Activated CD8-positive, alpha-beta T cell treated with anti-CD3 and anti-CD28 coated beads, Interleukin-2, amount 10 ng/mL, durations not matched to agents 7 days and 5 days (primary cell): ENCODE results near the gene INPP5F. TPM values are rescaled to one million over a fixed set of nuclear protein-coding genes. Genes with fewer than 3 reads are reported as not detected.
"Not testable (repeated sequence)": the region's sequence is repeated elsewhere in the genome, so short reads cannot be mapped to it uniquely, and the experiment has no call there.

Experiments used
- ATAC-seq: fragments of 150-1000 bp; cut with Tn5 transposase; one replicate; pipeline ENCODE4 v1.10.0; 2021; ENCODE audit warnings: moderate library complexity
- CTCF ChIA-PET: fragments of 350-600 bp; sonication (Branson Sonifier 250); formaldehyde crosslinking; loops from one replicate; lab custom pipeline; 2021; ENCODE audit warnings: antibody characterized with exemption; lab: Charles Lee
- POLR2A ChIA-PET: fragments of 350-600 bp; sonication (Branson Sonifier 250); formaldehyde crosslinking; loops from one replicate; lab custom pipeline; 2021; ENCODE audit warnings: antibody characterized with exemption; lab: Charles Lee
- DNase-seq: peaks from one replicate; pipeline ENCODE4 v3.0.0-alpha.2; 2020
- H3K27ac Mint-ChIP-seq: one replicate; pipeline ENCODE4 v1.8.0; 2021; ENCODE audit warnings: mild to moderate bottlenecking, mixed read lengths
- H3K27me3 Mint-ChIP-seq: one replicate; pipeline ENCODE4 v1.8.0; 2021; ENCODE audit warnings: low read depth, mixed read lengths
- H3K36me3 Mint-ChIP-seq: one replicate; pipeline ENCODE4 v1.8.0; 2021; ENCODE audit warnings: low read depth, mixed read lengths
- H3K4me1 Mint-ChIP-seq: one replicate; pipeline ENCODE4 v1.8.0; 2021; ENCODE audit warnings: low read depth, mixed read lengths
- H3K4me3 Mint-ChIP-seq: one replicate; pipeline ENCODE4 v1.8.0; 2021; ENCODE audit warnings: mild to moderate bottlenecking, mixed read lengths
- H3K9me3 Mint-ChIP-seq: one replicate; pipeline ENCODE4 v1.8.0; 2022; ENCODE audit warnings: mixed read lengths; ENCODE audit not compliant: insufficient read depth
- total RNA-seq, 2 experiments: library from RNA; stranded (reverse); gene quantifications; one replicate each; pipeline ENCODE4 v1.2.3, GENCODE V29; 2021

Gene INPP5F
- total RNA-seq, 2 experiments from 2014 or later: 15.9 to 17.6 TPM

- DNase-seq (no peak), ATAC-seq (peak; percentile 61)
- POLR2A ChIA-PET: interaction anchor here (1.7 kb wide), 1 partner anchor 13 kb away, joined by 16 read pairs; the partner anchor contains the start of gene MCMBP
- no peaks in the 10 kb centered on the region for H3K27me3 Mint-ChIP-seq
- H3K4me1 Mint-ChIP-seq: peaks cover 41% of the 10 kb centered on the region
- peaks cover 4% of the 10 kb centered on the region for H3K9me3 Mint-ChIP-seq
- H3K36me3 Mint-ChIP-seq: peaks cover 42% of the 10 kb centered on the region
- no peak overlapping the region for H3K27ac Mint-ChIP-seq
- CTCF ChIA-PET: interaction anchor here (0.7 to 5.9 kb wide), 45 partner anchors 8 to 721 kb away, joined by 3 to 154 read pairs (median 5); partner anchors contain the start of genes BAG3, INPP5F, MCMBP and SEC23IP
- no peak overlapping the region for H3K4me3 Mint-ChIP-seq
Observed at GRCh38 chr10:119859420-119860258, 133.8 kb downstream of the INPP5F start.

GRCh38 chr10:119860866-119861607 is 135.2 kb downstream of the INPP5F start:
- POLR2A ChIA-PET: no interaction called here
- Mint-ChIP-seq H3K4me1 (peaks cover 48% of the 10 kb centered on the region), H3K27ac (no peak overlapping the region), H3K4me3 (no peak overlapping the region), H3K27me3 (no peaks in the 10 kb centered on the region), H3K9me3 (peaks cover 10% of the 10 kb centered on the region), H3K36me3 (peaks cover 47% of the 10 kb centered on the region)
- DNase-seq (no peak), ATAC-seq (no peak)
- CTCF ChIA-PET: interaction anchor here (0.6 to 5.9 kb wide), 10 partner anchors 11 to 253 kb away, joined by 3 to 154 read pairs (median 12); partner anchors contain the start of genes INPP5F and MCMBP

- peaks cover 53% of the 10 kb centered on the region for H3K4me1 Mint-ChIP-seq
- H3K27ac Mint-ChIP-seq: no peak overlapping the region
- no peak for ATAC-seq
- H3K27me3 Mint-ChIP-seq: no peaks in the 10 kb centered on the region
- H3K4me3 Mint-ChIP-seq: no peak overlapping the region
- CTCF ChIA-PET: interaction anchor here (0.8 to 5.9 kb wide), 5 partner anchors 10 to 175 kb away, joined by 3 to 154 read pairs (median 5); partner anchors contain the start of gene MCMBP
- POLR2A ChIA-PET: interaction anchor here (1.8 kb wide), 1 partner anchor 10 kb away, joined by 9 read pairs; the partner anchor contains the start of gene MCMBP
- H3K36me3 Mint-ChIP-seq: peaks cover 50% of the 10 kb centered on the region
- H3K9me3 Mint-ChIP-seq: peaks cover 10% of the 10 kb centered on the region
- no peak for DNase-seq
Observed at GRCh38 chr10:119862524-119862923, 136.7 kb downstream of the INPP5F start.

GRCh38 chr10:119863951-119864565 is 138.2 kb downstream of the INPP5F start:
- POLR2A ChIA-PET: interaction anchor here (1.2 kb wide), 1 partner anchor 8 kb away, joined by 4 read pairs; the partner anchor contains the start of gene MCMBP
- Mint-ChIP-seq H3K27ac (no peak overlapping the region), H3K4me3 (no peak overlapping the region)

GRCh38 chr10:119865699-119866240 is 139.9 kb downstream of the INPP5F start:
- no peak for DNase-seq
- Mint-ChIP-seq H3K4me3 (no peak overlapping the region), H3K4me1 (peaks cover 58% of the 10 kb centered on the region), H3K27me3 (no peaks in the 10 kb centered on the region), H3K9me3 (peaks cover 10% of the 10 kb centered on the region), H3K27ac (no peak overlapping the region), H3K36me3 (peaks cover 55% of the 10 kb centered on the region)
- CTCF ChIA-PET: interaction anchor here (1.5 to 2.2 kb wide), 3 partner anchors 115 to 179 kb away, joined by 4 to 10 read pairs (median 4); partner anchors contain the start of gene INPP5F
- POLR2A ChIA-PET: no interaction called here
- ATAC-seq: no peak

More at GRCh38 chr10:119863951-119864565, 138.2 kb downstream of the INPP5F start:
- H3K27me3 Mint-ChIP-seq: no peaks in the 10 kb centered on the region
- H3K9me3 Mint-ChIP-seq: peaks cover 10% of the 10 kb centered on the region
- peaks cover 60% of the 10 kb centered on the region for H3K4me1 Mint-ChIP-seq
- DNase-seq: no peak
- CTCF ChIA-PET: interaction anchor here (1.1 to 2.2 kb wide), 3 partner anchors 28 to 138 kb away, joined by 3 to 10 read pairs (median 4); partner anchors contain the start of gene INPP5F
- H3K36me3 Mint-ChIP-seq: peaks cover 52% of the 10 kb centered on the region
- ATAC-seq: no peak

GRCh38 chr10:119867317-119867716 is 141.5 kb downstream of the INPP5F start:
- ChIA-PET POLR2A (no interaction called here), CTCF (interaction anchor here (0.9 to 1.1 kb wide), 2 partner anchors 8 to 213 kb away, joined by 3 to 7 read pairs; no protein-coding TSS in a partner anchor)
- H3K36me3 Mint-ChIP-seq: peaks cover 51% of the 10 kb centered on the region
- H3K9me3 Mint-ChIP-seq: peaks cover 10% of the 10 kb centered on the region
- peaks cover 58% of the 10 kb centered on the region for H3K4me1 Mint-ChIP-seq
- no peak overlapping the region for H3K4me3 Mint-ChIP-seq
- no peak for ATAC-seq
- no peak overlapping the region for H3K27ac Mint-ChIP-seq
- H3K27me3 Mint-ChIP-seq: no peaks in the 10 kb centered on the region
- DNase-seq: no peak

GRCh38 chr10:119869398-119869797 is 143.5 kb downstream of the INPP5F start:
- H3K4me3 Mint-ChIP-seq: not testable (repeated sequence)

GRCh38 chr10:119871881-119872609 is 146.2 kb downstream of the INPP5F start:
- Mint-ChIP-seq H3K4me3 (peak overlapping the region; percentile 91), H3K36me3 (peaks cover 18% of the 10 kb centered on the region), H3K27ac (peak overlapping the region; percentile 90), H3K4me1 (peaks cover 43% of the 10 kb centered on the region), H3K9me3 (no peaks in the 10 kb centered on the region), H3K27me3 (no peaks in the 10 kb centered on the region)
- ChIA-PET CTCF (interaction anchor here (1.0 to 3.7 kb wide), 6 partner anchors 9 to 167 kb away, joined by 3 to 53 read pairs (median 10); partner anchors contain the start of gene SEC23IP), POLR2A (interaction anchor here (0.9 to 3.8 kb wide), 11 partner anchors 8 to 185 kb away, joined by 3 to 54 read pairs (median 4); partner anchors contain the start of genes INPP5F and SEC23IP)
- ATAC-seq: peak; percentile 45
- peak; percentile 63 for DNase-seq

More at GRCh38 chr10:119869398-119869797, 143.5 kb downstream of the INPP5F start:
- ATAC-seq, H3K27me3 Mint-ChIP-seq, H3K9me3 Mint-ChIP-seq, DNase-seq, POLR2A ChIA-PET, H3K27ac Mint-ChIP-seq: not testable (repeated sequence)
- Mint-ChIP-seq H3K4me1 (peaks cover 54% of the 10 kb centered on the region), H3K36me3 (peaks cover 38% of the 10 kb centered on the region)
- CTCF ChIA-PET: interaction anchor here (0.6 to 1.5 kb wide), 2 partner anchors 10 to 276 kb away, joined by 3 to 10 read pairs; no protein-coding TSS in a partner anchor

GRCh38 chr10:119872610-119872859 is 146.7 kb downstream of the INPP5F start, which contains the start of gene MCMBP:
Gene MCMBP (minus strand): TSS chr10:119872843. CDS start chr10:119872584, 259 bp downstream.
- ATAC-seq (no peak), DNase-seq (no peak)
- Mint-ChIP-seq H3K27me3 (no peaks in the 10 kb centered on the region), H3K4me1 (peaks cover 40% of the 10 kb centered on the region), H3K4me3 (peak within 1 kb of the TSS; percentile 91), H3K9me3 (no peaks in the 10 kb centered on the region), H3K36me3 (peaks cover 15% of the 10 kb centered on the region), H3K27ac (peak within 1 kb of the TSS; percentile 90)
- POLR2A ChIA-PET: interaction anchor here (0.6 to 3.8 kb wide), 12 partner anchors 8 to 639 kb away, joined by 3 to 54 read pairs (median 4); partner anchors contain the start of genes INPP5F, RGS10 and SEC23IP
- CTCF ChIA-PET: interaction anchor here (1.0 to 3.7 kb wide), 8 partner anchors 10 to 220 kb away, joined by 3 to 53 read pairs (median 6); partner anchors contain the start of gene SEC23IP
